ENCODE results near the gene SPOCK1.

SPOCK1 gene

DNA sequence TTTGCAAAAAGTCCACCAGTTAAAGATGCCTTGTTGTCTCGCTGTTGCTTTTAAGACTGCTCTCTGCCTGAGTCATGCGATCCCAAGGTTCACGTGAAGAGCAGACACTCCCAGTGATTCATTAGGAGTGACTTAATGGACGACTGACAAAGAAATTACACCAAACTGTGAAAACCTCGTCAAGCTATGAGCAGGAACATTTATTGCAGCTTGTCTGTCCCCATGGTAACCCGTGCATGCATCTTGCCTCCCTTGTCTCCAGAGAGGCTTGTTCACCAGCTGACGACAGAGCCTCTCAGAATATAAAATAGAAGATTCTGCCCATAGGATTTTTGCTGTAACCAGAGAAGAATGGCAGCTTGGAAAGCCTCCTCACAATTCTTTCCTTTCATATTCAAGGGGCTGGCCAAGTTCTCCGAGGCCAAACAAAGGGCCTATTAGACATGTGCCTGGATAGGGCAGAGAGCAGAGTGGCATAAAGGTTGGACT, 352.7 kb downstream of the SPOCK1 start:
- Histone ChIP-seq H3K9me3 (no peaks in the 10 kb centered on the region), H3K27me3 (no peaks in the 10 kb centered on the region; the same call in none of the 2 replicates), H3K36me3 (no peaks in the 10 kb centered on the region), H3K4me1 (no peaks in the 10 kb centered on the region), H3K4me3 (ENCODE audit: low read depth, low read length) (no peak overlapping the region)
- no peak for DNase-seq
- TF ChIP-seq, protein P1, sequence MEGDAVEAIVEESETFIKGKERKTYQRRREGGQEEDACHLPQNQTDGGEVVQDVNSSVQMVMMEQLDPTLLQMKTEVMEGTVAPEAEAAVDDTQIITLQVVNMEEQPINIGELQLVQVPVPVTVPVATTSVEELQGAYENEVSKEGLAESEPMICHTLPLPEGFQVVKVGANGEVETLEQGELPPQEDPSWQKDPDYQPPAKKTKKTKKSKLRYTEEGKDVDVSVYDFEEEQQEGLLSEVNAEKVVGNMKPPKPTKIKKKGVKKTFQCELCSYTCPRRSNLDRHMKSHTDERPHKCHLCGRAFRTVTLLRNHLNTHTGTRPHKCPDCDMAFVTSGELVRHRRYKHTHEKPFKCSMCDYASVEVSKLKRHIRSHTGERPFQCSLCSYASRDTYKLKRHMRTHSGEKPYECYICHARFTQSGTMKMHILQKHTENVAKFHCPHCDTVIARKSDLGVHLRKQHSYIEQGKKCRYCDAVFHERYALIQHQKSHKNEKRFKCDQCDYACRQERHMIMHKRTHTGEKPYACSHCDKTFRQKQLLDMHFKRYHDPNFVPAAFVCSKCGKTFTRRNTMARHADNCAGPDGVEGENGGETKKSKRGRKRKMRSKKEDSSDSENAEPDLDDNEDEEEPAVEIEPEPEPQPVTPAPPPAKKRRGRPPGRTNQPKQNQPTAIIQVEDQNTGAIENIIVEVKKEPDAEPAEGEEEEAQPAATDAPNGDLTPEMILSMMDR (IDR thresholded peaks at IDR 0.05; ENCODE audit: low read depth, low read length): no peak

DNA sequence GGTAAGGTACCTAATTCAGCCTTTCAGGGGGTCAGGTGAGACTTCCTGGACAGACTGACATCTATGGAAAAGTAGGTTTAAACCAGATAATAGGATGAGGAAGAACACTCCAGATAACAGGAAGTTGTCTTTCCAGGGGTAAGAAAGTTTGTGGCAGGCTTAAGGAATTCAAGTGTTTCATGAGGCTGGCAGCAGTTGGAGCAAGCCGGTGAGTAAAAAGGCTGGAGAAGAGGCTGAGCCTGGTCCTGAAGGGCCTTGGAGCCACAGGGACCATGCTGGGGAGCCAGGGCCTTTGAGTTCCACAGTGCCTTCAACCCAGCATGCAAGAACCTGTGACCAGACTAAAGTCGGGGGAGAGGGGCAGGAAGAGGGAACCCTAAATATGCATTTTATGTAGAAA, 353.4 kb downstream of the SPOCK1 start:
- no peaks in the 10 kb centered on the region for H3K9me3 ChIP-seq
- TF ChIP-seq, protein P1 (IDR thresholded peaks at IDR 0.05; ENCODE audit: low read depth, low read length): no peak
- DNase-seq: no peak
- H3K4me1 ChIP-seq: no peaks in the 10 kb centered on the region
- no peaks in the 10 kb centered on the region; the same call in none of the 2 replicates for H3K27me3 ChIP-seq
- no peak overlapping the region for H3K4me3 ChIP-seq (ENCODE audit: low read depth, low read length)
- H3K36me3 ChIP-seq: no peaks in the 10 kb centered on the region

GRCh38 chr5:137144656-137145055, 354.5 kb downstream of the SPOCK1 start:
- Histone ChIP-seq H3K4me1 (no peaks in the 10 kb centered on the region), H3K36me3 (no peaks in the 10 kb centered on the region), H3K9me3 (no peaks in the 10 kb centered on the region), H3K27me3 (no peaks in the 10 kb centered on the region; the same call in none of the 2 replicates), H3K4me3 (ENCODE audit: low read depth, low read length) (no peak overlapping the region)
- DNase-seq: no peak
- TF ChIP-seq, protein P1 (IDR thresholded peaks at IDR 0.05; ENCODE audit: low read depth, low read length): no peak

DNA sequence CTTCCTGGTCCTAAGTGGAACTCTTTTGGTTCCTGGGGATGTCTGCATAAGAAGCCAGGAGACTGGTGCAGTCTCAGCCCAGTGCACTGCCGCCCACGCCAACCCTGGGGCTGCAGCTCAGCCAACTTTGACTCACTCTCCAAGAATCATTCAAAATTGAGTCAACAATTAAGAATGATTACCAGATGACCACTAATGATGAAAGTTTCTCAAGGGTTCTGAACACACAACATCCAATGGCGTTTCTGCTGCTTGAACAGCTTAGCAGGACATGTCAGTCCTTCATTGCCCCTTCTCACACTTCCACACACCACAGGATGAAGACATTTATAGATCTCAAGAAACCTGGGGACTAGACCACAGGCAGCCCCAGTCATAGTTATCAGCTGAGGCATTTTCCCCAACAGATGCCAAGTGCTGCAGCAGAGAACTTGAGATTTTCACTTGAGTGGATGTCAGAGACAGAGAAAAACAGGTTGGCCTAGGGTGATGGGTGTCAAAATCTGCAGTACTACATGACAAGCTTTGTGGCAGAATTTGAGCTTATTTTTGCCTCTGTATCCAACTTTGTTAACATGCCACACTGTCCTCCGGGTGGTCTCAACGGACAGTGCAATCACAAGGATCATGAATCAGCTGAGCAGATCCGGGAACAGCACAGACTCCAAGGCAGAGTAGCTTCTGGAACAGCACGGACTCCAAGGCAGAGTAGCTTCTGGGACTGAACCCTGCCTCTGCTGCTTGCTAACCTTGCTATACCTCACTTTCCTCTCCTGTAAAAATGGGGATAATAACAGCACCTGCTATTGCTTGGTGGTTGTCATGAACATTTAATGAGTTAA, 356.1 kb downstream of the SPOCK1 start:
- Histone ChIP-seq H3K27me3 (no peaks in the 10 kb centered on the region; the same call in none of the 2 replicates), H3K9me3 (no peaks in the 10 kb centered on the region), H3K36me3 (no peaks in the 10 kb centered on the region), H3K4me1 (no peaks in the 10 kb centered on the region), H3K4me3 (ENCODE audit: low read depth, low read length) (no peak overlapping the region)
- DNase-seq: no peak
- TF ChIP-seq, protein P1 (IDR thresholded peaks at IDR 0.05; ENCODE audit: low read depth, low read length): no peak

DNA sequence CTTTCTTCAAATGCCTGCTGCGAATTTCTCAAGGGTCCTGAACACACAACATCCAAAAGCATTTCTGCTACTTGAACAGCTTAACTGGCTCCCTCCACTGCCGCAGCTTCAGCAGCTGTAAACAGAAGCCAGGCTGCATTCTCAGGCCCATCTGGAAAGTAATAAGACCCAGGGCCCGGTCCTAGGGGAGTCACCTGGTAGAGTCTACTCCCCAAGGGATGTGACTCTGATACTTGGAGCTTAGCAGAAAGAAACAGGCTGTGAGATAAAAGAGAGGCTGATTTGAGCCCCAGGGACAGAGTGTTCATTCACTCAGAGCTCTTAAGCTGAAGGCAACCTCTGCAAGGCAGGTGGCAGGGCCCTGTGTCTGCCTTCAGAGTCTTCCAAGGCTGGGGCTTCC, 356.8 kb downstream of the SPOCK1 start:
- H3K4me1 ChIP-seq: no peaks in the 10 kb centered on the region
- no peaks in the 10 kb centered on the region for H3K36me3 ChIP-seq
- DNase-seq: no peak
- no peaks in the 10 kb centered on the region for H3K9me3 ChIP-seq
- TF ChIP-seq, protein P1 (IDR thresholded peaks at IDR 0.05; ENCODE audit: low read depth, low read length): no peak
- H3K27me3 ChIP-seq: no peaks in the 10 kb centered on the region; the same call in none of the 2 replicates
- H3K4me3 ChIP-seq (ENCODE audit: low read depth, low read length): no peak overlapping the region

GRCh38 chr5:137141779-137142178, 357.3 kb downstream of the SPOCK1 start:
- Histone ChIP-seq H3K36me3 (no peaks in the 10 kb centered on the region), H3K9me3 (no peaks in the 10 kb centered on the region), H3K27me3 (no peaks in the 10 kb centered on the region; the same call in 1 of the 2 replicates), H3K4me1 (no peaks in the 10 kb centered on the region), H3K4me3 (ENCODE audit: low read depth, low read length) (no peak overlapping the region)
- TF ChIP-seq, protein P1 (IDR thresholded peaks at IDR 0.05; ENCODE audit: low read depth, low read length): no peak
- DNase-seq: no peak

All from BE2C (cell line).